GM18502 (cell line): ENCODE results near the gene WWTR1.

Source experiments
- ATAC-seq: cut with Tn5 transposase; IDR thresholded peaks from one replicate; pipeline ENCODE4 v1.9.1; 2021; ENCODE audit warnings: mild to moderate bottlenecking; ENCODE audit not compliant: unreplicated experiment, poor library complexity

WWTR1 gene

GRCh38 chr3:149599236-149599635 is 58.6 kb downstream of the WWTR1 start:
- no peak for ATAC-seq

GRCh38 chr3:149596134-149596770 is 61.6 kb downstream of the WWTR1 start:
- ATAC-seq: no peak

GRCh38 chr3:149593418-149594160 is 64.2 kb downstream of the WWTR1 start:
- no peak for ATAC-seq

- ATAC-seq: no peak
These were observed 65.0 kb downstream of the WWTR1 start for GRCh38 chr3:149592758-149593240.

- no peak for ATAC-seq
These were observed 67.0 kb downstream of the WWTR1 start for GRCh38 chr3:149590691-149591441.

- no peak for ATAC-seq
These were observed 68.5 kb downstream of the WWTR1 start for GRCh38 chr3:149589332-149589731.

GRCh38 chr3:149588909-149589308 is 68.9 kb downstream of the WWTR1 start:
- no peak for ATAC-seq

- ATAC-seq: no peak
These were observed 70.4 kb downstream of the WWTR1 start for GRCh38 chr3:149587383-149587782.

GRCh38 chr3:149586871-149587270 is 71.0 kb downstream of the WWTR1 start:
- ATAC-seq: no peak

GRCh38 chr3:149585401-149585726 is 72.5 kb downstream of the WWTR1 start:
- peak; percentile 91 for ATAC-seq

- no peak for ATAC-seq
These were observed 73.7 kb downstream of the WWTR1 start for GRCh38 chr3:149583921-149584635.

- ATAC-seq: no peak
These were observed 75.4 kb downstream of the WWTR1 start for GRCh38 chr3:149582395-149582794.

- ATAC-seq: peak; percentile 23
These were observed 76.0 kb downstream of the WWTR1 start for GRCh38 chr3:149581681-149582370.

- ATAC-seq: no peak
These were observed 76.6 kb downstream of the WWTR1 start for GRCh38 chr3:149581248-149581647.

- peak; percentile 70 for ATAC-seq
These were observed 77.8 kb downstream of the WWTR1 start for GRCh38 chr3:149579838-149580542.

GRCh38 chr3:149579161-149579560 is 78.7 kb downstream of the WWTR1 start:
- no peak for ATAC-seq

GRCh38 chr3:149577801-149578200 is 80.0 kb downstream of the WWTR1 start:
- ATAC-seq: no peak

GRCh38 chr3:149575961-149576564 is 81.8 kb downstream of the WWTR1 start:
- ATAC-seq: peak; percentile 56
